Tibial artery (tissue), 4 donors: ENCODE measurements around the gene KRT33B.

Experiments
- DNase-seq, 2 donors: peaks; one replicate each; pipeline ENCODE4 v3.0.0-alpha.2; 2019
- H3K27ac ChIP-seq, 2 donors: fragments of 200-600 bp; sonication (generic) in 1 of 2; 1 replicate in 1 of 2; 2 replicates in 1 of 2; pipeline ENCODE4 v1.5.1; 2018 to 2019; ENCODE audit warnings: mild to moderate bottlenecking in 1 of 2
- H3K27me3 ChIP-seq, 2 donors: fragments of 200-600 bp; sonication (generic) in 1 of 2; one replicate each; pipeline versions ENCODE4 v1.5.1 to v1.6.0; 2016 to 2019
- H3K36me3 ChIP-seq, 3 donors: fragments of 200-600 bp; sonication (generic) in 2 of 3; one replicate each; pipeline ENCODE4 v1.5.1; 2016 to 2019; ENCODE audit warnings: mild to moderate bottlenecking in 2 of 3
- H3K4me1 ChIP-seq, 4 donors: fragments of 200-600 bp; sonication (generic) in 2 of 4; 1 replicate in 3 of 4; 2 replicates in 1 of 4; pipeline ENCODE4 v1.5.1; 2016 to 2019
- H3K4me3 ChIP-seq, 2 donors: fragments of 200-600 bp; sonication (generic) in 1 of 2; 1 replicate in 1 of 2; 2 replicates in 1 of 2; pipeline ENCODE4 v1.5.1; 2018 to 2019; ENCODE audit warnings: mild to moderate bottlenecking in 2 of 2
- H3K9me3 ChIP-seq, 3 donors: fragments of 200-600 bp; sonication (generic) in 1 of 3; one replicate each; pipeline ENCODE4 v1.5.1; 2016 to 2019
- CTCF ChIP-seq, 2 experiments: fragments of 200-600 bp in 1 of 2; fragments of 450-650 bp in 1 of 2; IDR thresholded peaks; one replicate each; pipeline ENCODE4 v1.5.1; 2017 to 2019; ENCODE audit warnings: antibody characterized with exemption in 2 of 2, mild to moderate bottlenecking in 1 of 2, moderate library complexity in 1 of 2
- intact Hi-C: fragments of 100-400 bp; cut with DNase I; formaldehyde crosslinking; loops from one replicate; pipeline ENCODE4 v1.15.0; 2023; ENCODE audit warnings: low total_unique reads

Gene KRT33B

DNA sequence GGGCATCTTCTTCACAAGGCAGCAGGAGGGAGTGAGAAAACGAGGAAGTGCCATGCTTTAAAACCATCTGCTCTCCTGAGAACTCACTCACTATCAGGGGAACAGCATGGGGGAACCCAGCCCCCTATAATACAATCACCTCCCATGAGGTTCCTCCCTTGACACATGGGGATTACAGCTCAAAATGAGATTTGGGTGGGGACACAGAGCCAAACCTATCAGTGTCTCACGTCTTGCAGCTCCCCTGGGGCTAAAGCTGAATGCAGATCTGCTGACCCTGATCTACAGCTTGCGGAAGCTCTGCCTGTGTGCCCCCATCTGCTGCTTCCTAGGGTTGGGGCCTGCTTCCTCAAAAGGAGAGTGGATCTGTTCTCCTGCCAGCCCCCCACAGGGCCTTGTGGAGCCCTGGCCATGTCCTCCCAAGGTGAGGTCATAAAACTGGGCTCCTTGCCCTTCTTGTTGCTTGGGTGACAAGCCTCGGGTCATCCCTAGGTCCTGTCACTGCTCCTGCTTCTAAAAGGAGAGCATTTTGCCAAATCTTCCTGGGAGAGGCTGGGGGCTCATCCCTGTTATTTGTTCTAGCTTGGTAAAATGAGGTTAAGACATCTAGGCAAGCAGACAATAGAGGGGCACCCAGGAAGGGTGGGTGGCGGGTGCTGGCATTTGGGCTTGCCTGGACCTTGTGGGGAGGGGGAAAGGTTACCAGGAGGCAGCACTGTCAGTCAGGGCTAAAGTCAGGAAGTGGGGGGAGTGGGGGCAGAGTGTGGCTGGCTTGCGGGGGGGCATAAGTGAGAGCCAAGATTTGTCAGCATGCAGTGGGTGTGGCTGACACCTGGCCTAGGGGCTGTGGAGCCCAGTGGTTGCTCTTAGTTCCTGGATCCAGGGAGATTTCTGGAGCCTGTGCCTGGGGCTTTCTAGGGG lies 35.0 kb downstream of the KRT33B start:
- no peak for DNase-seq
- Histone ChIP-seq H3K27ac (no peak overlapping the region), H3K9me3 (no peaks in the 10 kb centered on the region), H3K27me3 (peaks cover 0 to 23% of the 10 kb centered on the region in 2 donors), H3K4me3 (no peak overlapping the region), H3K4me1 (peaks cover 0 to 12% (median 0%) of the 10 kb centered on the region in 4 donors), H3K36me3 (no peaks in the 10 kb centered on the region)
- intact Hi-C loops, result no loop called here
- no peak for TF ChIP-seq CTCF (IDR thresholded peaks at IDR 0.05)

DNA sequence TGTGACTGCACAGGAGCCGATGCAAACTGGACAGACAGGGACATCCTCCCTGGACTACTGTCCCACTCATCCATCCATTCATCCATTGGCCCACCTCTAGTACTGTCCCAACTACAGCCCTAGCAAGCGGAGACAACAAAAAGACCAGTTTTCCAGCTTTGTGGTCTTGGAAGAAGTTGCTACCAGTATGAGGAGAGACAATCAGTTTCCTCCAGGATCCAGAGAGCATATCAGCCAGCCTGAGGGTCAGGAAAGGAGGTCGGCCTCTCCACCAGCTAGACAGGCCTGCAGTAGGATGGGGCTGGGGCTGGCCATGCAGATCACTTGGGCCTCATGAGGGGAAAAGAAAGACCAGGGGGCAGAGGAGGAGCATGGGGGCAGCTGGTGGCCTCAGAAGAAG lies 35.8 kb downstream of the KRT33B start:
- TF ChIP-seq CTCF (IDR thresholded peaks at IDR 0.05), result no peak
- H3K9me3 ChIP-seq, result no peaks in the 10 kb centered on the region
- H3K4me3 ChIP-seq, result no peak overlapping the region
- no peaks in the 10 kb centered on the region for H3K36me3 ChIP-seq
- H3K27me3 ChIP-seq, result peaks cover 0 to 23% of the 10 kb centered on the region in 2 donors
- intact Hi-C loops, result no loop called here
- H3K27ac ChIP-seq, result no peak overlapping the region
- H3K4me1 ChIP-seq, result peaks cover 0 to 8% (median 0%) of the 10 kb centered on the region in 4 donors
- DNase-seq, result no peak

- Histone ChIP-seq H3K9me3 (no peaks in the 10 kb centered on the region), H3K27ac (no peak overlapping the region), H3K4me3 (no peak overlapping the region), H3K36me3 (no peaks in the 10 kb centered on the region), H3K27me3 (peaks cover 0 to 23% of the 10 kb centered on the region in 2 donors), H3K4me1 (peaks cover 0 to 8% (median 0%) of the 10 kb centered on the region in 4 donors)
- no peak for DNase-seq
- intact Hi-C loops, result no loop called here
- no peak for TF ChIP-seq CTCF (IDR thresholded peaks at IDR 0.05)
Measured at GRCh38 chr17:41333098-41333497, 36.5 kb downstream of the KRT33B start.

- Histone ChIP-seq H3K4me3 (no peak overlapping the region), H3K27ac (no peak overlapping the region), H3K27me3 (peaks cover 0 to 23% of the 10 kb centered on the region in 2 donors), H3K9me3 (no peaks in the 10 kb centered on the region), H3K36me3 (no peaks in the 10 kb centered on the region), H3K4me1 (peaks cover 0 to 8% (median 0%) of the 10 kb centered on the region in 4 donors)
- no peak for DNase-seq
- TF ChIP-seq CTCF (IDR thresholded peaks at IDR 0.05), result no peak
- intact Hi-C loops, result no loop called here
Measured at GRCh38 chr17:41332239-41332638, 37.4 kb downstream of the KRT33B start.

GRCh38 chr17:41331606-41332005 lies 38.0 kb downstream of the KRT33B start:
- intact Hi-C loops, result no loop called here
- no peak for TF ChIP-seq CTCF (IDR thresholded peaks at IDR 0.05)
- DNase-seq, result no peak

More at GRCh38 chr17:41331606-41332005, 38.0 kb downstream of the KRT33B start:
- Histone ChIP-seq H3K9me3 (no peaks in the 10 kb centered on the region), H3K27ac (no peak overlapping the region), H3K4me3 (no peak overlapping the region), H3K27me3 (peaks cover 0 to 23% of the 10 kb centered on the region in 2 donors), H3K4me1 (peaks cover 0 to 8% (median 0%) of the 10 kb centered on the region in 4 donors), H3K36me3 (no peaks in the 10 kb centered on the region)
